ENCODE results near the gene SF3A2.

SF3A2 gene

DNA sequence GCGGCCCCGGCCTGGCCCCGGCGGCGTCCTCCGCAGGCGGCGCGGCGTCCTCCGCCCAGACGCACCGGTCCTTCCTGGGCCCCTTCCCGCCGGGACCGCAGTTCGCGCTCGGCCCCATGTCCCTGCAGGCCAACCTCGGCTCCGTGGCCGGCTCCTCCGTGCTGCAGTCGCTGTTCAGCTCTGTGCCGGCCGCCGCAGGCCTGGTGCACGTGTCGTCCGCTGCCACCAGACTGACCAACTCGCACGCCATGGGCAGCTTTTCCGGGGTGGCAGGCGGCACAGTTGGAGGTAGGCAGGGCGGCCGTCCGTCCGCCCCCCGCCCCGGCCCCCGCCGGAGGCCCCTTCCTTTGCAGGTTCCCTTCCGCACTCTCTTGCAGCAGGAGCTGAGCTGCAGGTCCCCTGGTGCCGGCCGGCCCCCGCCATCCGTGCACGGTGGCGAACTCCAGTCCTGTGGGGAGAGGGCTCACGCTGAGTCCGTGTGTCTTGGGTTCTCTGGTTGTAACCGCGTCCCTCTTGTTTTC is 9.7 kb upstream of the SF3A2 start:
- no peak for DNase-seq (ENCODE audit: low read depth, low spot score)

DNA sequence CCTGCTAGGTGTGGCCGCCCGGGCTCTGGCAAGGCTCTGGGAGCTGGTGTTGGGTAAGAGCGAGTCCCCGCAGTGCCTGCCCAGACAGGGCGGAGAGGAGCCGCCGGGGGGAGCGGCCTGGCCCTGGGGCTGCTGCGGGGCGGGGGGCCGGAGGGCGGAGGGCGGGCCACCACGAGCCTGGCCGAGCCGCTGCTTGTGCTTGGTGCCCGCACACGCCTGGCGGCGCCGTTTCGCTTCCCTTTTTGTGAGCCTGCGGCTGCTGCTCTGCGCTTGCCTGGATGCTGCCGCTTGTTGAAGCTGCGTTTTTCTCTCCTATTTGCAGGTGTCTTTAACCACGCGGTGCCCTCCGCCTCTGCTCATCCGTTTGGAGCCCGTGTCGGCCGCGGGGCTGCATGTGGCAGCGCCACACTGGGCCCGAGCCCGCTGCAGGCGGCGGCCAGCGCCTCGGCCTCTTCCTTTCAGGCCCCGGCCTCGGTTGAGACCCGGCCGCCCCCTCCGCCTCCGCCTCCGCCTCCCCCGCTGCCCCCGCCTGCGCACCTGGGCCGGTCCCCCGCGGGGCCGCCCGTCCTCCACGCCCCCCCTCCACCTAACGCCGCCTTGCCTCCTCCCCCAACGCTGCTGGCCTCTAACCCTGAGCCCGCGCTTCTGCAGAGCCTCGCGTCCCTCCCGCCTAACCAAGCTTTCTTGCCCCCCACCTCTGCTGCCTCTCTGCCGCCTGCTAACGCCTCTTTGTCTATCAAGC is 9.0 kb upstream of the SF3A2 start:
- DNase-seq (ENCODE audit: low read depth, low spot score) = no peak

DNA sequence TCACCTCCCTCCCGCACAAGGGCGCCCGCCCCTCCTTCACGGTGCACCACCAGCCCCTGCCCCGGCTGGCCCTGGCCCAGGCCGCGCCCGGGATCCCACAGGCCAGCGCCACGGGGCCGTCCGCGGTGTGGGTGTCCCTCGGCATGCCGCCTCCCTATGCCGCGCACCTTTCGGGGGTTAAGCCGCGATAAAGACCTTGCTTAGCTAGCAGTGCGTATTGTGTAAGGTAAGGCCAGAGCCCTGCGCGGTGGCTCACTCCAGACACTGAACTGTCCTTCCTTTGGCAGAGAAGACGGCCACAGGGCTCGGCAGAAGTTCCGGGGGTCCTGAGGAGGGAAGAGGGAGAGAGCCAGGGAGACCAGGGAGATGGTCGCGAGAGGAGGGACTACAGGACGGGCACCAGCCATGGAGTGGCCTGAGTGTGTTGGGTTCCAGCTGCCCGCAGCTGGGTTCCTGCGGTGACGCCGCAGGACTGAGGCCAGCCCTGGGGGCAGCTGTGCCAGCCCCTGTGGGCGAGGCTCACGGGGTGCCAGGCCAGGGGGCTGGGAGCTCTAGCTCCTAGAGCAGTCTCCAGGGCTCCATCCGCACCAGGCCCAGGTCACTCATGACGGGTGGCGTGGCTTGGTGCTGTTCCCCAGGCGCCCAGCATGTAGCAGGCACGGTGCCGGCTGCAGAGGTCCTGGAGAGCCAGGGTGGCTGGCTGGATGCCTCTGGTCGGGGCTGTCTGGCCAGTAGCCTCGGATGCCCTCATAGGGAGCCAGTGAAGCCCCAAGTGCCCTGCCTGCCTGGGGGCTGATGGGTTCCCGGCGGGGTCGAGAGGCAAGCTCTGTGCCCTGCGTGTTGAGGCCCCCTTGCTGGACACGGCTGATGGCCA is 8.2 kb upstream of the SF3A2 start:
- DNase-seq (ENCODE audit: low read depth, low spot score) = no peak

DNA sequence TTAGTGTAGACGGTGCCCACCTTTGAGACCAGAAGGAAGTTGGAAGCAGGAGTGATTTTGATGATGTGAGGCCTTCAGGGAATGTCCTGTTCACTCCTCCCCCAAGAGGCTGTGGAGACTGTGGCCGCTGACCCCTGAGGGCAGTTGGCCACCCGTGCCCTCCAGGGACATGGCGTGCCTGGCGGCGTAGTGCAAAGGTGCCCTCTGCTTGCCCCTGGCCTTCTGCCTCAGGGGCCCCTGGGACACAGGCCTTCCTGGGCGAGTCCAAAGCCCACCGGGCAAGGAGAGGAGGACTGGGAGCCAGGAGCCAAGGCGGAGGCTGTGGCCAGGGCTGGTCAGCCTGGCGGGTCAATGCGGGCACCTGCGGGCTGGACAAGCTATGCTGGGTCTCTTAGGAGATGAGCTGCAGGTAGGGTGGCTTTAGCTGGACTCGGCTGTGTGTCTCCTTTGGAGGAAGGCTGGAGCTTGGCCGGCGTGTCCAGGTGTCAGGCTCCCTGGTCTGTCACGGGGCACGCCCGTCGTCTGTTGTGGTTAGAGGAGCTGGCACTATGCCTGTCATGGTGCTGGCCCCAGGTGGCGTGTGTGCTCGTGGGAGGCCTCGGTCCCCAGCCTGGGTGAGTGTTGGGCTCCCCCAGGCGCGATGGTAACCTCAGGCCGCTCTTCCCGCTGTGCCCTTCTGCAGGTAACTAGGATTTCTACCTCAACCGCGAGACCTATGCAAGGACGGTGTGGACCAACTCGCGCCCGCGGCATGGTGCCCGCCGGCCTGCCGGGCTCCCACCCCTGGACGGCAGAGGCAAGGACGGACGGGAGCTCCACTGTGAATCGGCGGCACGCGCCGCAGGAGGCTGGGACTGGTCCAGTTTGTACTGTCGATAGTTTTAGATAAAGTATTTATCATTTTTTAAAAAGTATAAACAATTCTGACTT is 7.3 kb upstream of the SF3A2 start:
- no peak for DNase-seq (ENCODE audit: low read depth, low spot score)

DNA sequence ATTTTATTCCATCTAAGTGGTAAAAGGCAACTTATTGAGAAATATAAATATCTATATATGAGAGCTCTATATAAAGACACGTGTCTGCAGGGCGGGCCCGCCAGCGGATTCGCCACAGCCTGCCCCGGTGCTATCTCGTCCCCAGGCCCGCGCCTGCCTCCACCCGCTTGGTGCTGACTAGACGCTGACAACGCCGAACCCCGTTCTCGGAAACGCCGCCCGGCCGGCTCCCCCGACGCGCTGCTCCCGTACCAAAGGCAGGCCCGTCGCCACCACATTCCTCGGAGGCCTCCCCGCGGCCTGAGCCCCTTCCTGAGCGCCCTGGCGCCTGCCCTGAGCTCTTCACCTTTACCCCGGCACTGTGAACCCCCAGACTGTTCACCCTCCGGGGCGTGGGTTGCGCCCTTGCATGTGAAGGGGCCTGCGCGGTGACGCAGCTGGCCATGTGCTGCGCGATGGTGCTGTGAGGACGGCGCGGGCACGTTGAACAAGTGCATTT is 6.5 kb upstream of the SF3A2 start:
- no peak for DNase-seq (ENCODE audit: low read depth, low spot score)

DNA sequence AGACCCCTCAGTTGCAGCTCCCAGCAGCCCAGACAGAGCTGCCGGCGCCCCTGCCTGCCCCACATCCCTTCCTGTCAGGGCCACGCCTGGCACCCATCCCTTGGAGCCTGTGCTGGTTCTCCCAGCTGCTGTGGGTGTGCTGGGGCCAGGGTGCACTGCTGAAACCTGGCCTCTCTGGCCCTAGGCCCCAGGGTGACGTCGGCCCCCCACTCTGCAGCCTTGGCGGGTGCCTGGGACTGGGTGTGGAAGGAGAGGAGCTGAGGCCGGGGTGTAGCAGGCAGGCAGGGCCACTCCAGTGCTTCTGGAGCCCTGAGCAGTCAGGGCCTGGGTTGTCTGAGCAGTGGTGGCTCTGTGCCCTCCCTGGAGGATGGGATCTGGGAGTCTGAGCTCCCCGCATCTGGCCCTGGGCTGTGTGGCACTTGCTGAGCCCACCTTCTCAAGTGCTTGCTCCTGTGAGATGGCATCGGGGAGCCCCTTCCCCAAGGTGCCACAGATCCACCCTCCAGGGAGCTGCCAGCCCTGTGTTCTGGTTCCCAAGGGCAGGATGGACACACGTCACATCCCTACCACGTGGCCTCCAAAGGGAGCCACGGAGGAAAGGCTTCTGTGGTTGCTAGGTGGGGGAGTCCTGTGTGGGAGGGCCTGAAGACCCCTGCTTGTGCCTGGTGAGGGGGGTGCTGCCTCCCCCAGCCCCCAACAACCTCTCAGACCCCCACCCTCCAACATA is 5.7 kb upstream of the SF3A2 start:
- DNase-seq (ENCODE audit: low read depth, low spot score) = no peak

DNA sequence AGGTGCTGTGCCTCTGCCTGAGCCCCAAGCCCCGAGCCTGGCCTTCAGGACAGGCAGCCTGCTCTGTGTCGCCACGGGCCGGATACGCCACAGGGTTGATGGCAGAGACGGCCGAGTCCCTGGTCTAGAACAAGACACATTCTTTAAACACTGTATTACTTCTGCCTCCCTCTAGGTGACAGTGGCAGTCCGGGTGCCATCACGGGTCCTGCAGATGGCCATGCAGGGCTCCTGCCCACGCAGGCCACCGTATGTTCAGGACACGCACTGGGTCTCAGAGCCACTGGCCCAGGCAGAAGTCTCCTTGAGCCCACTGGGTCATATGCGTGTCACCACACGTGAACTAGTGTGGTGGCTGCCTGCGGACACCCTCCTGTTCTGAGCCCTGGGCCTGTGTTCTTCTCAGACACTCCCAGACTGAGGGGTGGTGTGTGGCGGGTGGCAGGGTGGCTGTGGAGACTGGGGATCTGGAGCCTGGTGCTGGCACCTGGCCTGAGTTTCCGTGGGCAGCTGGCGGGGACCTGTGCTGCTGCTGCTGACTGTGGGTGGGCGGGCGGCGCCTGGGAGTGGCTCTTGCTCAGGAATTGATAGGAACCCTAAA is 4.9 kb upstream of the SF3A2 start:
- DNase-seq (ENCODE audit: low read depth, low spot score) = no peak

DNA sequence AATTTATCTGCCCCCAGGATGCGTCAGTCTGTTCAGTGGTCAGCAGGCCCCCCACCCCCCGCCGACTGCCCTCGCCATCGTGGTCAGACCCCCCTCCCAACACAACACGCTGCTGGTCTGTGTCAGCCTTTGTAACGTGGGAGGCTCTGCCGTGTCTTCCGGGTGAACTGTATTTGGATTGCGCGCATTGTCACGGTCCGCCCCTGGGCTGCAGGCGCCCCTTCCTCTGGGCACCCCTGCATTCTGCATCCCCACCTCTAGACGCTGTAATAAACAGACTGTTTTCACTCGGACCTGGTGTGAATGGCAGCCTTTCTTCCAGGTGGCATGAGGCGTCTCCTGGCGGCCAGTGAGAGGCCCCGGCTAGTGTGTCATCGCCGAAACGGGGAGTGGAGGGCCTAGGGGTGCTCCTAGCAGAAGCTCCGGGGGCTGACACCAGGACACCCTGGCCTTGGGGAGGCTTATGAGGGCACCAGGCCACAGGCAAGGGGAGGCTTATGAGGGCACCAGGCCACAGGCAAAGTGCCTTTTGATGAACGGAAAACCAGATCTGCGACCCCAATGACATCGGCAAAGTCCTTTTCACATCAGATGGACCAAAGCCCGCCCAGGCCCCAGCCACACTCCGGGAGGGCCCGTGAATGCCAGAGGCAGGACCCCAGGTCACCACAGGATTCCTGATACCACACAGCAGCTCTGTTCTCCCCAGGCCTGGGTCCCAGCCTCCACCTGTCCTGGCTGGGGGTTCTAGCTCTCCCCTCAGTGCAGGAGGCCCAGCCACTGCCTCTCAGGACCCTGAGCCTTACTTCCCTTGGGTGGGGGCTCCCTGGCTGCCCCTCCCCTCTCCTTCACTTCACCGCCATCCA is 4.1 kb upstream of the SF3A2 start:
- no peak for DNase-seq (ENCODE audit: low read depth, low spot score)

DNA sequence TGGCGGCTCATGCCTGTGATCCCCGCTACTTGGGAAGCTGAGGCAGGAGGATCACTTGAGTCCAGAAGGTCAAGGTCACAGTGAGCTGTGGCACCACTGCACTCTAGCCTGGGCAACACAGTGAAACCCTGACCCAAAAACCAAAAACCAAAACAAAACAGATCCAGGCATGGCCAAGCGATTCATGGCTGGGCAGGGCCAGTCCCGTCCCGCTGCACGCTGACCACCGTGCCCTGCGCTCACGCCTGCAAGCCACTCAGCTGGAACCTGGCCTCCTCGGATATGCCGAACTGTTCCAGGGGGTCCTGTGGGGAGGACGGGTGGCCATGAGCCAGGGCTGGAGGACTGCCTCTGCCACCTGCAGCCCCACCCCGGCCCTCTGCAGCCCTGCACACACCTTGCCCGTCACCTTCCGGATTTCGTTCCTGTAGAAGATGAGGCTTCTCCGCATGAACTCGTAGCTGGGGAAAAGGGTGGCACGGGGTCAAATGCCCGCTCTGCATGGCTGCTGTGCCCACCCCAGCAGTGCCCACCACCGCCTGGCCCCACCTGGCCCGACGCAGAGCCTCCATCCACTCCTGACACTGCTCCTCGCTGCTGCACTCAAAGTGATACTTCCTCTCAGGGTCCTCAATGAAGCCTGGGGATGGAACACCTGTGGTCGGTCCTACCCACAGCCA is 2.9 kb upstream of the SF3A2 start:
- DNase-seq (ENCODE audit: low read depth, low spot score) = no peak

DNA sequence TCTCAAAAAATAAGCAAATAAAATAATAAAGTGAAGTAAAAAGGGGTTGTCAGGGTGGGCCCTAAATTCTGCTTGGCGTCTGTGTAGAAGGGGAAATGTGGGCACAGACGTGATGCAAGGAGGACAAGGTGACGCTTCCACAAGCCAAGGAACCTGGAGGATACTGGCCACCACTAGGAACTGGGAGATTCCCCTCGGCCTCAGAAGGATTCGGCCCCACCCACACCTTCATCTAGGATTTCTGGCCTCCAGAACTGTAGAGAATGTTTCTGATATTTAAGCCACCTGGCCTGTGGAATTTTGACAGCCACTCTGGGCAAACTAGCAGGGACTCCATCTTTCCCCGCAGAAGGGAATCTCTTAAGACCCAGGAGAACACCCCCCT is 1.6 kb upstream of the SF3A2 start:
- no peak for DNase-seq (ENCODE audit: low read depth, low spot score)

DNA sequence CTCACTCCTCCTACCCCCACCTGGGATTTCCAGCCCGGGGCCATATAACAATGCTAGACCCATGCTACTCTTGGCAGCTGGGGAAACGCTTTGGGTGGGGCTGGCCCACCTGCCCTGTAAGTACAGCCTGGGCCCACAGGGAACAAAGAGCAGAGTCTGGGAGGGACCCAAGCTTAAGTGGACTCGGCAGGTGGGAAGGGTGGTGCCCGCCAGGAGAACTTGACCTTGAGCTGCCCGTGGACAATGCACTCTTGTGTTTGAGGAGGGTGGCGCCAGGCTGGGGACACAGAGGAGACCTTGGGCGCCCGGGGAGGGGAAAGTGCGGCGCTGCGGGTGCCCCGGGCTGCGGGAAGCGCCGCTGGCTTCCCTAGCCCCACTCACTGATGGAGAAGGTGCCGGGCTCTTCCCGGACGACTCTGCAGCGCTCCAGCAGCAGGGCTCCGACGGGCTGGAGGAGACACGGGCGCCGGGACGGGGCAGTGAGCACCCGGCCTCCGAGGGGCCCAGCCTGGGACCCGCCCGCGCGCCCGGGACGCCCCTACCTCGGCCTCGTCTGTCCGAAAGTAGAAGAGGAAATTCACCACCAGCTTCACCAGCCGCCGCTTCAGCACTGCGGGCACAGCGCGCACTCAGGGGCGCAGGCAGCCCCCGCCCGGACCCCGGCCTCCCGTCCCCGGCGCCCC is 1.1 kb upstream of the SF3A2 start:
- DNase-seq (ENCODE audit: low read depth, low spot score) = no peak

DNA sequence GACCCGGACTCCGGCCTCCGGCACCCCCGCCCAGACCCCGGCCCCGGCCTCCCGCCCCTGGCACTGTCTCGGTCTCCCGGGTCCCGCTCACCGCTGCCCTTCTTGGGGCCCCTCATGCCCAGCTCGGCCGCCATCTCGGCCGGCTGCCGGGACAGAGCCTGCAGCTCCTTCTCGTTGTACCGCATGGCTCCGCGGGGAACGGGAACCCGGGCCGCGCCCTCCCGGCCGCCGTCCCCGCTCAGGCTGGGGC is 635 bp upstream of the SF3A2 start:
- no peak for DNase-seq (ENCODE audit: low read depth, low spot score)

DNA sequence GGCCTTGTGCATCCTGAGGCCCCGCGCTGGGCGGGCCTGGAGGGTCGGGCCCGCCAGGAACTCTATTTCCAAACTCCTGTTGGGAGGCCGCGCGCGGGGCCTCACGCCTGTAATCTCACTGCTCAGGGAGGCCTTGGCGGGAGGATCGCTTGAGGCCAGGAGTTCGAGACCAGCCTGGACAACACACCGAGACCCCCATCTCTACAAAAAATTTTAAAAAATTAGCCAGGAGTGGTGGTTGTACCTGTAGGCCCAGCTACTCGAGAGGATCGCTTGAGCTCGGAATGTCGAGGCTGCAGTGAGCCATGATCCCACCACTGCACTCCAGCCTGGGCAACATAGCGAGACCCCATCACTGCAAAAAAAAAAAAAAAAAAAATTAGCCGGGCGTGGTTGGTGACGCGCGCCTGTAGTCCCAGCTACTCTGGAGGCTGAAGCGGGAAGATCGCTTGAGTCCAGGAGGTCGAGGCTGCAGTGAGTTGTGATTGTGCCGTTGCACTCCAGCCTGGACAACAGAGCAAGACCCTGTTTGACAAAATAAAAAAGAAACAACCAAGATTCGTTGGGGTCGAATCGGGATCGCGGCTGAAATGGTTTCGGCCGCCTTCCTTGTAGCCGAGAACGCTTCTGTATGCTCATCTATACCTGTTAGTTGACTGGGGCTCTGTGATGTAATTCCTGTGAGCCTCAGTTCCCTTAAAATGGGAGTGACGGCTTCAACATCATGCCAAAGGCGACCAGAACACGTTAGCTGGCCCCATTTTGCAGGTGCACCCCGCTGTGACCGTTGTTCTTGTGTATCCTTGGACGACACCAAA is 636 bp downstream of the SF3A2 start:
- DNase-seq (ENCODE audit: low read depth, low spot score) = no peak

DNA sequence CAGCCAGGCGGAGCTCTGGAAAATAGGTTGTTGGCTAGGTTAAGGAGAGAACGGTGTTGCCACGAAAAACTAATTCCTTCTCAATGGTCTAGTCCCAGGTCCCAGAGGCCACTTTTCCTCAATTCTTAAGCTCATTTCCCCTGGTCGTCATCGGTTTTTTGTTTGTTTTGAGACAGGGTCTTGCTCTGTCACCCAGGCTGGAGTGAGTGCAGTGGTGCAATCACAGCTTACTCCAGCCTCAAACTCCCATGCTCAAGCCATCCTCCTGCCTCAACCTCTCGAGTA is 1.2 kb downstream of the SF3A2 start:
- no peak for DNase-seq (ENCODE audit: low read depth, low spot score)

DNA sequence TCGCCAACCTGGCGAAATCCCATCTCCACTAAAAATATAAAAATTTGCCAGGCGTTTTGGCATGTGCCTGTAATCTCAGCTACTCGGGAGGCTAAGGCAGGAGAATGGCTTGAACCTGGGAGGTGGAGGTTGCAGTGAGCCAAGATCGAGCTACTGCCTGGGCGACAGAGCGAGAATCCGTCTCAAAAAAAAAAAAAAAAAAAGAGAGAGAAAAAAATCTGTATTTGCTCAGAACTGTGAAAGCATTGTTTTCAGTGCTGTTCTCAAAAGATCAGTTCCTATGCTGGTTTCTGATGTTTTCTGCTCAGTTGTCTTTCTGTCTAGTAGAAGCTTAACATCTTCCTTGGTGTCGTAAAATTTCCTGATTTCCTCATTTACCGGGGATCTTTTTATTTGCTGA is 2.5 kb downstream of the SF3A2 start:
- DNase-seq (ENCODE audit: low read depth, low spot score) = no peak

DNA sequence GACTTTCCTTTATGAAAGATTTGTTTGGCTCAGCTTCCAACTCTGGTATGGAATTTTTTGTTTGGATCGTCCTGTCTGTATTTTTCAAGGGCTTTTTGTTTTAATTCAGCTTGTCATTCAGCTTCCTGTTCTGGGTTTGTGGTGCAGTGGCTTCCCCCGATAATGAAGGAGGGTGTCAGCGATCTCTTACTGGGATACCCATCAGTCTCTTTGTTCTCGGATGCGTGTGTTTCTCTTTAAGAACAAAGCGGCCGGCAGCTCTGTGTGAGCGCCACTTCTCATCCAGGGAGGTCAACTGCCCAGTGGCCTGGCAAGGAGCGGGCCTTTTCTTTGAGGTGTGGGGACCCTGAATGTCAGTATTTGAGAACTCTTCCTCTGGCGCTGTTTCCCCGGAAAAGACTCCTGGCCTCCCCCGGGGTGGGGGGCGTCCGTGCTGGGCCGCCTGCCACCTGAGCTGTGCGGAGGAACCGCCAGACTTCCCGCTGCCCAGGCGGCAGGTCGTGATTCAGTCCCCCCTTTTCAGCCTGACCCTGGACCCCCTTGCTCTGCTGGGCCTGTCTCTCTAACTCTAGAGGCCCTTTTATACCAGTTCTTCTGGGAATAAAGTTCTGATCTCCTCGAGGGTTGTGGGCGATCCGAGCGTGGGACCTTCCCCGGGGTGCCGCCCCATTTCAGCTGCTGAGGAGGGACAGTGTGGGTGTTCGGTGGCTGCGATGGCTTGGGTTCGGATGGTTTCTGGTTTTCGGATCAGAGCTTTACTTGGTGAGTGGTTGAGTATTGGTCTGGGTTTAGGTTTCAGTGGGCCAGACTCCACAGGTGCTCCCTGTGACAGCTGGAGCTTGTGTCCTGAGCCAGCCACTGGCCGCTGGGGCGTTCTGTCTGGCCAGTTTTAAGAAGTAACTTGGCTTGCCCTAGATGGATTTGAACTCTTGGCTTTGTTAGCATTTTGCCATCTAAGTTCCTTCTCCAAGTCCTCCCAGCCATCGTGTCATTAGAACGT is 3.4 kb downstream of the SF3A2 start:
- no peak for DNase-seq (ENCODE audit: low read depth, low spot score)

Data from brain pericyte (primary cell).